ENCODE data around the gene BACE2. TPM values are rescaled to one million over a fixed set of nuclear protein-coding genes. Genes with fewer than 3 reads are reported as not detected.

Gene BACE2
- total RNA-seq, 2 donors from 2014 or later = 9.1 to 16.7 TPM

GRCh38 chr21:41161428-41161827 lies 6.5 kb upstream of the BACE2 start:
- peaks cover 11% of the 10 kb centered on the region for H3K9me3 Mint-ChIP-seq

GRCh38 chr21:41162096-41162495 lies 5.9 kb upstream of the BACE2 start:
- no peaks in the 10 kb centered on the region for H3K4me1 ChIP-seq (ENCODE audit: control insufficient read depth, insufficient read depth, low read length)
- H3K27me3 ChIP-seq (ENCODE audit: control insufficient read depth, insufficient read depth, low read length, poor library complexity, severe bottlenecking) = peaks cover 27% of the 10 kb centered on the region
- WGBS, 2 experiments (ENCODE audit: insufficient coverage in 1 of 2, insufficient read length in 1 of 2) = 92 to 94% methylated on average over 3 to 5 of the region's 5 CpGs
- H3K27me3 Mint-ChIP-seq (ENCODE audit: insufficient read depth) = peaks cover 35% of the 10 kb centered on the region
- TF ChIP-seq CTCF (conservative IDR thresholded peaks at IDR 0.05) = no peak
- no peaks in the 10 kb centered on the region for H3K36me3 ChIP-seq (ENCODE audit: control insufficient read depth, insufficient read depth, low read length)
- DNase-seq = no peak
- peaks cover 13% of the 10 kb centered on the region for H3K9me3 ChIP-seq (ENCODE audit: control insufficient read depth, low read length)
- peaks cover 1% of the 10 kb centered on the region for H3K4me1 Mint-ChIP-seq
- H3K27ac Mint-ChIP-seq = no peak overlapping the region
- no peak overlapping the region for H3K27ac ChIP-seq (ENCODE audit: low read depth, low read length)
- H3K9me3 Mint-ChIP-seq = peaks cover 11% of the 10 kb centered on the region
- H3K4me3 ChIP-seq (ENCODE audit: low read length) = no peak overlapping the region
- H3K4me3 Mint-ChIP-seq = no peak overlapping the region
- H3K36me3 Mint-ChIP-seq (ENCODE audit: low read depth) = no peaks in the 10 kb centered on the region
- no peak overlapping the region for H3K9ac ChIP-seq (ENCODE audit: extremely low read depth, low read length, poor library complexity, severe bottlenecking)

More at GRCh38 chr21:41161428-41161827, 6.5 kb upstream of the BACE2 start:
- Mint-ChIP-seq H3K27ac (no peak overlapping the region), H3K36me3 (ENCODE audit: low read depth) (no peaks in the 10 kb centered on the region), H3K27me3 (ENCODE audit: insufficient read depth) (peaks cover 29% of the 10 kb centered on the region), H3K4me3 (no peak overlapping the region), H3K4me1 (no peaks in the 10 kb centered on the region)
- no peak for TF ChIP-seq CTCF (conservative IDR thresholded peaks at IDR 0.05)
- DNase-seq = no peak
- Histone ChIP-seq H3K9me3 (ENCODE audit: control insufficient read depth, low read length) (peaks cover 13% of the 10 kb centered on the region), H3K4me1 (ENCODE audit: control insufficient read depth, insufficient read depth, low read length) (no peaks in the 10 kb centered on the region), H3K9ac (ENCODE audit: extremely low read depth, low read length, poor library complexity, severe bottlenecking) (no peak overlapping the region), H3K36me3 (ENCODE audit: control insufficient read depth, insufficient read depth, low read length) (no peaks in the 10 kb centered on the region), H3K4me3 (ENCODE audit: low read length) (no peak overlapping the region), H3K27me3 (ENCODE audit: control insufficient read depth, insufficient read depth, low read length, poor library complexity, severe bottlenecking) (peaks cover 22% of the 10 kb centered on the region), H3K27ac (ENCODE audit: low read depth, low read length) (no peak overlapping the region)
- WGBS, 2 experiments (ENCODE audit: insufficient coverage in 1 of 2, insufficient read length in 1 of 2) = 74 to 86% methylated on average over 3 of the region's 3 CpGs

GRCh38 chr21:41163091-41163490 lies 4.9 kb upstream of the BACE2 start:
- no peak for TF ChIP-seq CTCF (conservative IDR thresholded peaks at IDR 0.05)
- 92 to 96% methylated on average over 4 to 8 of the region's 8 CpGs for WGBS, 2 experiments (ENCODE audit: insufficient coverage in 1 of 2, insufficient read length in 1 of 2)
- no peak overlapping the region for H3K4me3 Mint-ChIP-seq

More at GRCh38 chr21:41163091-41163490, 4.9 kb upstream of the BACE2 start:
- Mint-ChIP-seq H3K36me3 (ENCODE audit: low read depth) (no peaks in the 10 kb centered on the region), H3K27me3 (ENCODE audit: insufficient read depth) (peaks cover 35% of the 10 kb centered on the region), H3K27ac (no peak overlapping the region), H3K9me3 (peaks cover 7% of the 10 kb centered on the region), H3K4me1 (peaks cover 1% of the 10 kb centered on the region)
- Histone ChIP-seq H3K36me3 (ENCODE audit: control insufficient read depth, insufficient read depth, low read length) (no peaks in the 10 kb centered on the region), H3K27ac (ENCODE audit: low read depth, low read length) (no peak overlapping the region), H3K27me3 (ENCODE audit: control insufficient read depth, insufficient read depth, low read length, poor library complexity, severe bottlenecking) (peaks cover 27% of the 10 kb centered on the region), H3K9ac (ENCODE audit: extremely low read depth, low read length, poor library complexity, severe bottlenecking) (no peak overlapping the region), H3K4me1 (ENCODE audit: control insufficient read depth, insufficient read depth, low read length) (no peaks in the 10 kb centered on the region), H3K4me3 (ENCODE audit: low read length) (no peak overlapping the region), H3K9me3 (ENCODE audit: control insufficient read depth, low read length) (peaks cover 9% of the 10 kb centered on the region)
- DNase-seq = no peak

Data from endodermal cell (in vitro differentiated cells).